ENCODE data around the gene HS6ST3.

GRCh38 chr13:96646101-96646500 is 556.2 kb downstream of the HS6ST3 start:
- TF ChIP-seq CTCF (IDR thresholded peaks at IDR 0.05; ENCODE audit: low read length), result no peak
- TF ChIP-seq EZH2 (IDR thresholded peaks at IDR 0.05; ENCODE audit: borderline replicate concordance, low read length), result no peak

Measured in OCI-LY1 (cell line).